ENCODE data around the gene ANG.
"Not testable (repeated sequence)": the region's sequence is repeated elsewhere in the genome, so short reads cannot be mapped to it uniquely, and the experiment has no call there.

The ANG gene

DNA sequence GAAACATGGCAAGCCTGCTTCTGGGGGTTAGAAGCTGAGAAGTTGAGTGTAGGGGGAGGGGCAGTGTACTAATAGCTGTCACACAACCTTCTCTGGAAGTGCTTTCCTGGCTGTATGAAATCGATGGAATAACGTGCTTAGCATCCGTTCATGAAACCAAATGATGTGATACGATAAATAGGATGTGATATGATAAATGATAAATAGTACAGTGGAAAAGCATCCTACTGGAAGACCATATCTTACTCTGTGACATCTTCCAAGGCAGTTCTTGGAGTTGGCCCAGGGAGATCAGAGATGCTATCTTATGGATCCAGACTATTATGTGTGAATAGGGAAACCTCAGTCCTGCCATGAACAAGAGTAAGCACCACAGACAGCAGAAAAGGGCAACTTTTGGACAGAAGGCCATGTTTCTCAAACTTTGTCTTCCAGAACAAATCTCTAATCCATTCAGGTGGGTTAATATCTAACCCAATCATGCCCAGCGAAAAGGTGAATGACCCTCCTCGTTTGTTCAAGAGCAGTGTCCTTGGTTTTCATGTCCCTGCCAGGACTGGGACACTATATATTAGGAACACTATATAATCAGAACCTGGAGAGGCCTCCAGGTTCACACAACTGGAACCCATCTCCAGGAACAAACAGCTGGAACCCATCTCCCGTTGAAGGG, at the start of gene ANG:
ANG (plus strand) TSS at position 598 of the 673 bp plus-strand sequence. CDS start 4,801 bp downstream, outside the sequence.
- Mint-ChIP-seq H3K4me3 (no peak within 1 kb of the TSS), H3K27ac (no peak within 1 kb of the TSS), H3K9me3 (no peaks in the 10 kb centered on the region), H3K36me3 (ENCODE audit: low read depth) (no peaks in the 10 kb centered on the region), H3K4me1 (ENCODE audit: low read depth) (peaks cover 25% of the 10 kb centered on the region), H3K27me3 (no peaks in the 10 kb centered on the region)
- no peak for DNase-seq

DNA sequence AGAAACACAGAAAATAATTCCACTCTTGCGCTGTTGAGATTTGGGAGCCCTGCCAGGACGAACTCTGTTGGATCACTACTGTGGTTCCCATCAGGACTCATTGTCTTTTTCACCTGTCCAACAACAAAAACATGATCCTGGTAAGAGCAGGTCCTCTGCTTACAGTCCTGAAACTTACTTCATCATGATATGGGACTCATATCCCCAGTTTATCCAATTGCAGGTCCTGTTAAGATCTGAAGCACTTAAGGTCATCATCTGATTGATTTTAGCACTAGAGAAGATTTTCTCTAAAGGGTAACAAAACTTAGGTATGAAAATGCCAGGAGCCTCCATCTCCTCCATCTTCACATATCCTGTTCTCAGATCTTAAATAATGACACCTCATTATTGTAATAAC, 47.0 kb upstream of the ANG start, which contains the start of gene OR6S1:
OR6S1 (minus strand) TSS at position 101 of the 400 bp plus-strand sequence; CDS start at position 101, 0 bp downstream.
- no peaks in the 10 kb centered on the region for H3K9me3 Mint-ChIP-seq
- no peaks in the 10 kb centered on the region for H3K36me3 Mint-ChIP-seq (ENCODE audit: low read depth)
- DNase-seq = no peak
- no peak within 1 kb of the TSS for H3K27ac Mint-ChIP-seq
- no peak within 1 kb of the TSS for H3K4me3 Mint-ChIP-seq
- peaks cover 14% of the 10 kb centered on the region for H3K27me3 Mint-ChIP-seq
- H3K4me1 Mint-ChIP-seq (ENCODE audit: low read depth) = no peaks in the 10 kb centered on the region

DNA sequence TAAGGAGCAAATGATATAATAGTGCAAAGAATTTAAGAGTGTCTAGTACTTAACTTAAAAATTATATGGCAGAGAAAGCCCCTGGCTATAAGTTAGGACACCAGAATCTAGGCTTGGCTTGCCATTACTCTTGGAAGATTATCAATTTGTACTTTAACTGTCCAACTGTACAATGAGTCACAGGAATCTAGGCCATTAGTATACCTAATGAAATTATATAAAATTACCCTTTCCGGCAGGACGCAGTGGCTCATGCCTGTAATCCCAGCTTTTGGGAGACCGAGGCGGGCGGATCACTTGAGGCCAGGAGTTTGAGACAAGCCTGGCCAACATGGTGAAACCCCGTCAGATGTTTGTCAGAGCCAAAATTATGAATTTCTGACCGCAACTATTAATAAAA, 46.4 kb upstream of the ANG start:
- Mint-ChIP-seq H3K4me1 (ENCODE audit: low read depth) (no peaks in the 10 kb centered on the region), H3K9me3 (no peaks in the 10 kb centered on the region), H3K36me3 (ENCODE audit: low read depth) (no peaks in the 10 kb centered on the region), H3K27me3 (peaks cover 14% of the 10 kb centered on the region), H3K27ac (no peak overlapping the region), H3K4me3 (no peak overlapping the region)
- no peak for DNase-seq

DNA sequence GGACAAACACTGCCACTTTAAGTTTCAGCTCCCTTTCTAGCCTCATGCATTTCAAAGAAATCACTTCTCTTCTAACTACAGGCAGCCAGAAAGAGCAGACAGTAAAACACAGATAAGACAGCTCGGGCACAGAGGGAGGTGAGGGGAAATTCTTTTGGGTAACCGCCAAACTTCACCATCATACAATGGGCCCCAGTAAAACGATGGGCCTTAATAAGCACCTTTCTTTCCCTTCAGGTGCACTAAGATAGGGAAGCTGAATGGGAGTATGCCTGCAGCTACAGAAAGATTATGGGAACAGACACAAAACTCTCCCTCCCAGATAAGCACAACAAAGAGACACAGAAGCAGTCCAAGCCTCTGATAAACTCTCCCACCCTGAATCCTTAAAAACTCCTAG, 45.8 kb upstream of the ANG start:
- H3K4me3 Mint-ChIP-seq; H3K4me1 Mint-ChIP-seq (ENCODE audit: low read depth); H3K36me3 Mint-ChIP-seq (ENCODE audit: low read depth); H3K27ac Mint-ChIP-seq; DNase-seq; H3K9me3 Mint-ChIP-seq: not testable (repeated sequence)
- H3K27me3 Mint-ChIP-seq = peaks cover 16% of the 10 kb centered on the region

DNA sequence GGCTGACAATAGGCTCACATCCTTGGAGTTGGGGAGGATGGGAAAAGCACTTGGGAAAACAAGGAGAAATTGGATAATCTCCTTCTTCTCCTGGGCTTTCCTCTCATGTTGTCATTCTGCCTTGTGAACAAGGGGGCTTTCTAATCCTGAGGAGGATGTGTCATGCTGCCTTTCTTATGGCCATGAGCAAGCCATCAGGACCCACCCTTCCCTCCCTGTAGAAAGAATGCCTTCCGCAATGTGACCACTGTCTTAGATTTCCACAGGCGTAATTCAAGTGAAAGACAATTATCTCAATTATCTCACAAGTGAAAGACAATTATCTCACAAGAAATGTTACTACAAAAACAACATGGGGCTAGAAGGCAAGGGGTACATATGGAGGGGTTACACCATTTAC, 44.0 kb upstream of the ANG start:
- no peak overlapping the region for H3K27ac Mint-ChIP-seq

DNA sequence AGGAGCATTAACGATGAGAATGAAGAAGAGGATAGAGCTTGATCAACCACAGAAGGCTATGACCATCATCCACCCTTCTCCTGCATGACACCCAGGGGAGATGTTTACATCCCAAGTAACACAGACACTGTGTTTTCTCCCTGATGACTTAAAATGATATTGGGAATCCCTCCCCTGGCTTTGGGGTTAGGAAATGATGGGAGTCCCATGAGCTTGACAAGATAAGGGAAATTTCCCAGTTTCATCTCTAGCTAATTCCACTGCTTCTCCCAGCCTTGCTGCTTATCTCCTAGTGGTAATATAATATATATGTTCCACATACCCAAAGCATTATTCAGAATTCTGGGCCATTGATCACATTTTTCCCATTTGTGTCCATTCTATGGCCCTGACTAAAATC, 43.1 kb upstream of the ANG start:
- Mint-ChIP-seq H3K27me3 (peaks cover 25% of the 10 kb centered on the region), H3K27ac (no peak overlapping the region), H3K36me3 (ENCODE audit: low read depth) (no peaks in the 10 kb centered on the region), H3K4me3 (no peak overlapping the region), H3K9me3 (no peaks in the 10 kb centered on the region), H3K4me1 (ENCODE audit: low read depth) (no peaks in the 10 kb centered on the region)
- no peak for DNase-seq

More for the DNA sequence above, 44.0 kb upstream of the ANG start:
- Mint-ChIP-seq H3K36me3 (ENCODE audit: low read depth) (no peaks in the 10 kb centered on the region), H3K27me3 (peaks cover 25% of the 10 kb centered on the region), H3K9me3 (no peaks in the 10 kb centered on the region), H3K4me1 (ENCODE audit: low read depth) (no peaks in the 10 kb centered on the region), H3K4me3 (no peak overlapping the region)
- DNase-seq = no peak

DNA sequence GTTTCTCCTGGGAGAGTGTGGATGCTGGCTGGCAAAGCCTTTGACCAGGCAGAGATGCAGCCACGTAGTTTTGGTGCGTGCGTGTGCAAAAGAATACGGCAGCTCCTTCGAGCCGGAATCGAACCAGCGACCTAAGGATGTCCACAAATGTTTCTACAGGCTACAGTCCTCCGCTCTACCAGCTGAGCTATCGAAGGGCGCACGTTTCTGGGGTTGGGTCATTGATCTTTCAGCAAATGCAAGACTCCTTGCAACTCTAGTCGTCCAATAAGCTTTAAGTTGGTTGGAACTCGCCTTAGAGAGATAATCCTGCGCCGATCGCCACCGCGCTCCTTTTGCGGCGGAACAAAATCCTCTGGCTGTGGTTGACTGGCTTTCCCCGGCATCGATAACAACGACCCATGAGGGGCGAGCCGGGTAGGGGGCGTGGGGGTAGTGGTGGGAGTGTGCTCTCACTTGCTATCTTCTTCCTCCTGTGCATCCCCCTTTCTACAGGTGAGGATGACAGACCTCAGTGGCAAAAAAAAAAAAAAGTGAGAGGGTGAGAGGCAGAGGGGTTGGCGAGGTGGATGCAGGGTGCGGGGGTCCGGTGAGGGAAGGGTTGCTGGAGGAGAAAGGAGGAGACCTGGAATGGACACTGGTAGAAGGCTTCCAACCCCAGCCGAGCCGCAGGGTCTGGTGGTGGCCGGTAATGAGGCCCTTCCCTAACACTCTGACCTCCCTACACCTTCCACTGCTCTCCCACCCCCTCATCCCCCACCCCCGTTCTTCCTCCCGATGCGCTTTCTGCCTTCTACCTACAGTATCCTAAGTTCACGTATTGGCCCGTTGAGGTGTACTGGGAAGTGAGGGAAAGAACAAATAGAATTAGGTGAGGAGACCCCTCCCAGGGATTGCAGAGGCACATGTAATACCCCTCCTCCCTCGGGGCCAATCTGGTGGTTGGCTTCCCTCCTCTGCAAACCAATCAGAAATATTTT, 35.3 kb upstream of the ANG start:
- Mint-ChIP-seq H3K36me3 (ENCODE audit: low read depth) (no peaks in the 10 kb centered on the region), H3K4me3 (peak overlapping the region; percentile 68), H3K27ac (peak overlapping the region; percentile 82), H3K27me3 (peaks cover 73% of the 10 kb centered on the region), H3K4me1 (ENCODE audit: low read depth) (peaks cover 25% of the 10 kb centered on the region), H3K9me3 (no peaks in the 10 kb centered on the region)
- peak; percentile 79 for DNase-seq

DNA sequence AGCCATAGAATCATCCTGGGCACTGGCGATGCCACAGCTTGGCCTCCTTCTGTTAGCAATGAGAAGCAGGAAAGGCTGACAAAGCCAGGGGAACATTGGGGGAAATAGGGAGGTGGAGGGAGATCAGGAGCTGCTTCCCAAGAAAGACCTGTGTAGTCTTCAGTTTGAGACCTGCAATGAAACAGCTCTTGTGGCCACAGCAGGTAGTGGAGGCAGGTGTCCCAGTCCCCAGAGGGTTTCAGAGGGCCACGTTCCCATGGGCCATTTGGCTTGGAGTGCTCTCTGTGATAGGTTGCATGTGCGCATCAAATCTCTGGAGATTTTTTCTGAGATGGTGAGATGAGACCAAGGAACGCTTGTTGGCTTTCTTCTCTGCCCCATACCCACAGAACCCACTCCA, 32.7 kb upstream of the ANG start:
- Mint-ChIP-seq H3K36me3 (ENCODE audit: low read depth) (no peaks in the 10 kb centered on the region), H3K4me1 (ENCODE audit: low read depth) (peaks cover 25% of the 10 kb centered on the region), H3K27me3 (peaks cover 86% of the 10 kb centered on the region), H3K4me3 (no peak overlapping the region), H3K27ac (no peak overlapping the region), H3K9me3 (no peaks in the 10 kb centered on the region)
- no peak for DNase-seq

DNA sequence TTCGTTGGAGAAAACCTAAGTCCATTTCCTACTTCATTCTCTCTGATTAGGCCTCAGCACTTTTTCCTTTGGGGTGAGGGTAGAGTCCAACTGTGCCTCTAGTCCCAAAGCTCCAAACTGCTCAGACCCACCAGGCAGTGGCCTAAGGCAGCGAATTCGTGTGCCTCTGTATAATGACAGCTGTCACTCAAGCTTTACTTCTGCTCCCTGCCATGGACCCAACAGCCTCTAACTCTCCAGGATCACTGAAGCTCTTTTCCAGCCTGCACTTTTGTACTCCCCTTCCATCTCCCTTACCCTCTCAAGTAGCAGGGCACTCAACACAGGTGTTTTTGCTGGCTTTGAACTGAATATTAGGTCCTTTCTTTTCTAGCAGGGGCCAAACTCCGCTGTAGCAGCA, 32.3 kb upstream of the ANG start:
- no peaks in the 10 kb centered on the region for H3K36me3 Mint-ChIP-seq (ENCODE audit: low read depth)
- no peak overlapping the region for H3K27ac Mint-ChIP-seq
- no peaks in the 10 kb centered on the region for H3K9me3 Mint-ChIP-seq
- DNase-seq = no peak
- H3K27me3 Mint-ChIP-seq = peaks cover 83% of the 10 kb centered on the region
- no peak overlapping the region for H3K4me3 Mint-ChIP-seq
- peaks cover 25% of the 10 kb centered on the region for H3K4me1 Mint-ChIP-seq (ENCODE audit: low read depth)

DNA sequence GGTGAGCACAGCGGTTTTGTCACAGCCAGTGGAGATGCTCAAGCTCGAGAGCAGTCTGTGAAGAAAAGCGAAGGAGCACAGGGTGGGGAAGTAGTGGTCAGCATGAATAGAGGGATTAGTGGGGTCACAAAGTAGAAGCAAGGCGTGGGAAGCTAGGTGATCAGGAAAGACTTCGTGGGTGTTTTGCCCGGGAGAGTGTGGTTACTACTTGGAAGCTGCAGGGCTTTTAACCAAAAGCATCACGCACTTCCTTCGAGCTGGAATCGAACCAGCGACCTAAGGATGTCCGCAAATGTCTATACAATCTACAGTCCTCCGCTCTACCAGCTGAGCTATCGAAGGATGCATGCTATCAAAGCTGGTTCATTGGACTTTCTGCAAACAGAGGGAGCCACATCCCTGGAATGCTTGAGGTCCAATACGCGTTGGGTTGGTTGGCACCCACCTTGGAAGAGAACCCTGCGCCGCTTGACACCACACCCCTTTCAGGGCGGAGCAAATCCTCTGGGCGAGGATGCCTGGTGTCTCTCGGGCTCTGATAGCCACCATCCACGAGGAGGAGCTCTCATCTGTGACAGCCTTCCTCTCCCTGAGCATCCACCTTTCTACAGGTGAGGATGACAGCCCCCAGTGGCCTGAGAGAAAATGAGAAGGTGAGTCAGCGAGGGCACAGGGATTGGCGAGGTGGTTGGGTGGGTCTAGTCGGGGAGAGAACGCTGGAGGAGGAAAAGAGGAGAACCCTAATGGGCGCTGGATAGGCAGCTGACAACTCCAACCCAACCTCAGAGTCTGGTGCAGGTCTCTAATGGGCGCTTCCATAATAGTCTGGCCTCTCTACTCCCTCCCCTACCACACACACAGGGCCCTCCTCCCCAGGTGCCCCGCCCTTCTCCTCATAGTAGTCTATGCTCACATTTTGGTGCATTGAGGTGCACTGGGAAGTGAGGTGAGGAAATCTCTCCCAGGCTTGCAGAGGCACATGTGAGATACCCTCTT, 31.1 kb upstream of the ANG start:
- Mint-ChIP-seq H3K4me3 (no peak overlapping the region), H3K27me3 (peaks cover 73% of the 10 kb centered on the region), H3K9me3 (no peaks in the 10 kb centered on the region), H3K4me1 (ENCODE audit: low read depth) (peaks cover 28% of the 10 kb centered on the region), H3K36me3 (ENCODE audit: low read depth) (no peaks in the 10 kb centered on the region), H3K27ac (no peak overlapping the region)
- DNase-seq = no peak

DNA sequence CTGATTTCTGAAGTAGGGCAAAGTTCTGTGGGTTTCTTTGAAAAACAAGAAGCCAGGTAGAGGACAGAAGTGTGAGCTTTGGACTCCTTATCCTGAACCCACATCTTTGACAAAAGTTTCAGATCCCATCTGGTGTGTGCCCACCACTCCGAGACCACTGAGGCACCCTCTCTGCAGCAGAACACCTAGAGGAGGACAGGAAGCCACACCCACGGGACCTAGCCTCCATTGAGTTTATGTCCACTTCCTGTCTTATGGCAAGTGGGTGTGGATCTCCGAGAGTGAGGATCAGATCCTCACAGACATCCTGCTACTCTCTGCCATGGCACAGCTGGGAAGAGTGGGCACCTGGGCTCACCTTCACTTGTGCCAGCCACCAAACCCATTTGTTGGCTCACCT, 30.3 kb upstream of the ANG start:
- Mint-ChIP-seq H3K36me3 (ENCODE audit: low read depth) (no peaks in the 10 kb centered on the region), H3K4me3 (no peak overlapping the region), H3K9me3 (no peaks in the 10 kb centered on the region), H3K27ac (no peak overlapping the region), H3K4me1 (ENCODE audit: low read depth) (peaks cover 30% of the 10 kb centered on the region), H3K27me3 (peaks cover 72% of the 10 kb centered on the region)
- DNase-seq = no peak

DNA sequence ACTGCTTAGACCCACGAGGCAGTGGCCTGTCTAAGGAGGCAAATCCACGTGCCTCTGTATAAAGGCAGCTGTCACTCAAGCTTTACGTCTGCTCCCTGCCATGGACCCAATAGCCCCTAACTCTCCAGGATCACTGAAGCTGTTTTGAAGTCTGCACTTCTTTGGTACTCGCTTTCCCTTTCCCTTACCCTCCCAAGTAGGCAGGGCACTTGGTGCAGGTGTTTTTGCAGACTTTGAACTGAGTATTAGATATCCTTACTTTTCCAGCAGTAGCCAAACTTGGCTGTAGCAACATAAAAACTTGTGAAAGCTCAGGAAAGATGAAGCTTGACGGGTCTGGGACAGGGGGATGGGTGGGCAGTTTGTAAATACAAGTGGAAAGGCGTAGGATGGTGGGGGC, 29.2 kb upstream of the ANG start:
- no peaks in the 10 kb centered on the region for H3K36me3 Mint-ChIP-seq (ENCODE audit: low read depth)
- peaks cover 27% of the 10 kb centered on the region for H3K4me1 Mint-ChIP-seq (ENCODE audit: low read depth)
- DNase-seq = no peak
- no peak overlapping the region for H3K27ac Mint-ChIP-seq
- peaks cover 66% of the 10 kb centered on the region for H3K27me3 Mint-ChIP-seq
- no peak overlapping the region for H3K4me3 Mint-ChIP-seq
- no peaks in the 10 kb centered on the region for H3K9me3 Mint-ChIP-seq

DNA sequence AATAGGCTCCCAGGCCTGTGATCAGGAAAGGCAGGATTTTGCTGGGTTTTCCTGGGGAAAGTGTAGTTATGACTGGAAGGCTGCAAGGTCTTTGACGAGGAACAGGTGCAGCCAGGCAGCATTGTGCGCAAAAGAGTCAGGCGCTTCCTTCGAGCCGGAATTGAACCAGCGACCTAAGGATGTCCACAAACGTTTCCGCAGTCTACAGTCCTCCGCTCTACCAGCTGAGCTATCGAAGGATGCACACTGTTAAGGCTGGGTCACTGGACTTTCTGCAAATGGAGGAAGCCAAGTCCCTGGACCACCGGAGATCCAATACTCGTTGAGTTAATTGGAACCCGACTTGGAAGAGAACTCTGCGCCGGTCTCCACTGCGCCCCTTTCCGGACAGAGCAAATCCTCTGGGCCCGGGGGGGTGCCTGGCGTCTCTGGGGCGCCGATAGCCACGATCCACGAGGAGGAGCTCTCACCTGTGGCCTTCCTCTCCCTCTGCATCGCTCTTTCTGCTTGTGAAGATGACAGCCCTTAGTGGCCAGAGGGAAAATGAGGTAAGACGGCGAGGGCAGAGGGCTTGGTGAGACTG, 28.7 kb upstream of the ANG start:
- peaks cover 26% of the 10 kb centered on the region for H3K4me1 Mint-ChIP-seq (ENCODE audit: low read depth)
- no peak overlapping the region for H3K4me3 Mint-ChIP-seq
- no peak overlapping the region for H3K27ac Mint-ChIP-seq
- no peaks in the 10 kb centered on the region for H3K36me3 Mint-ChIP-seq (ENCODE audit: low read depth)
- H3K27me3 Mint-ChIP-seq = peaks cover 64% of the 10 kb centered on the region
- no peaks in the 10 kb centered on the region for H3K9me3 Mint-ChIP-seq
- DNase-seq = no peak

DNA sequence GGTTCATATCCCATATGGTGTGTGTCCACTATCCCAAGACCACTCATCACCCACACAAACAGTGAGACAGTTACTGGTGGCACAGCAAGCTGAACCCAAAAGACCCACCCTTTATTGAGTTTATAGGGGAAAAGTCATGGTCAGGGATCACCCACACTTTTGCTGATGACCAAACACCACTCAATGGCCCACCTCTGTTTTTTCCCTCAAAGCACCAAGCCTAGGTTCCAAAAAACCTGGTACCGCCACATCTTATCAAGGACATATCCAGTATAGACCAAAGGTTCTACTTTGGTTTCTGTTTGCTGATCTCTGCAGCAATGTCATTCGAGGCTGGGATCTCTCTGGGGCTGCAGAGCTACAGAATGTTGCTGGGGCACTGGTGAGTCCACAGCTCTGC, 27.4 kb upstream of the ANG start:
- DNase-seq = no peak
- H3K36me3 Mint-ChIP-seq (ENCODE audit: low read depth) = no peaks in the 10 kb centered on the region
- H3K27ac Mint-ChIP-seq = no peak overlapping the region
- no peak overlapping the region for H3K4me3 Mint-ChIP-seq
- H3K4me1 Mint-ChIP-seq (ENCODE audit: low read depth) = peaks cover 26% of the 10 kb centered on the region
- H3K27me3 Mint-ChIP-seq = peaks cover 54% of the 10 kb centered on the region
- H3K9me3 Mint-ChIP-seq = no peaks in the 10 kb centered on the region
